ENCODE results near the gene VTI1A.

- TF ChIP-seq CTCF (IDR thresholded peaks at IDR 0.05), result no peak
- no peak for TF ChIP-seq POLR2A (IDR thresholded peaks at IDR 0.05)
Observed at GRCh38 chr10:112716076-112716475, 269.1 kb downstream of the VTI1A start.
